ENCODE results near the gene LNP1. TPM values are rescaled to one million over a fixed set of nuclear protein-coding genes. Genes with fewer than 3 reads are reported as not detected.
"Not testable (repeated sequence)": the region's sequence is repeated elsewhere in the genome, so short reads cannot be mapped to it uniquely, and the experiment has no call there.

The LNP1 gene
- total RNA-seq, 1 donor from 2014 or later: 2.1 TPM

DNA sequence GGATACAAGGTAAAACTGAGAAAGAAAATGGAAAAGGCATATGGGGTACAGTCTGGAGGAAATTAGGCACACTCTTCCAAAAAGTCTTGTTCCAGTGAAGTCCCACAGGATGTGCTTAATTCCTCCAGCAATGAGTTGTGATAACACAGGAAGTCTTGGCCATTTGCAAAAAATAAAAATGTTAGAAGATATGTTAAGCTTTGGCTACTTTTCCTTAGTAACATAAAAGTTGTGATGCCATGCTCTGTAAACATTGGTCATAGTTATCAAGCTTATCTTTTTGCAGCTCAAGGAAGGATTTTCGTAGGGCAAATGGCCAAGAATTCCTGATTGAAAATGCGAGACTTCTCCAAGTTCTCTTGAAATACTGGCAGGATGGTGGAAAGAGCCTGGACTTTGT is 26.4 kb downstream of the LNP1 start:
- Mint-ChIP-seq H3K36me3 (ENCODE audit: low read depth) (no peaks in the 10 kb centered on the region), H3K27me3 (peaks cover 12% of the 10 kb centered on the region), H3K27ac (no peak overlapping the region), H3K4me3 (no peak overlapping the region), H3K9me3 (no peaks in the 10 kb centered on the region), H3K4me1 (no peaks in the 10 kb centered on the region)
- DNase-seq: no peak
- intact Hi-C loops (cut with micrococcal nuclease): no loop called here

DNA sequence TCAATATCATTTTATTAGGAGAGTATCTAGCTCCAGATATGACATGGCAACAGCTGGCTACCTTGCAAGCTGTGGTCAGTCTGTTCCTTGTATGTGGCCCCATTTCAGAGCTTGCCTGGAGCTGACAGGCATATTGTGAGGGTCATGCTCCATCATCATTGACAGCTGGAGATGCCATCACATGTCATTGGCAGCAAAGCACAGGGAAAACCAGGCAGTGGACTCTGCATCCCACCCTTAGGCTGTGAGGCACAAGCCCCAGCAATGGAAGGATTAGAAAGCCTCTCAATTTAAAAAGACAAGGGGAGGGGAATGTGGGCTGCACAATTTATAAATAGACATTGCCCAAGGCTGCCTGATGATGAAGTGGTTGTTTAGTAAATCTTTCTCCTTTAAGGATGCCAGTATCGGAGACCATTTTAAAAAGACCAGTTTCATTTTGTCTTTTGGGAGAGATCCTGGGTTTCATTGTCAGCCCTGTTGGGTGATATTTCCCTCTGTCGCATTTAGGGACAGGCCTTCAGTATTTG is 27.9 kb downstream of the LNP1 start:
- DNase-seq: no peak
- Mint-ChIP-seq H3K27me3 (peaks cover 10% of the 10 kb centered on the region), H3K27ac (no peak overlapping the region), H3K36me3 (ENCODE audit: low read depth) (no peaks in the 10 kb centered on the region), H3K9me3 (no peaks in the 10 kb centered on the region), H3K4me1 (no peaks in the 10 kb centered on the region), H3K4me3 (no peak overlapping the region)
- intact Hi-C loops (cut with micrococcal nuclease): no loop called here

GRCh38 chr3:100436951-100437350 is 35.6 kb downstream of the LNP1 start:
- Mint-ChIP-seq H3K27ac (no peak overlapping the region), H3K9me3 (peaks cover 5% of the 10 kb centered on the region), H3K27me3 (no peaks in the 10 kb centered on the region), H3K36me3 (ENCODE audit: low read depth) (no peaks in the 10 kb centered on the region), H3K4me1 (peaks cover 7% of the 10 kb centered on the region), H3K4me3 (no peak overlapping the region)
- intact Hi-C loops (cut with micrococcal nuclease): no loop called here
- DNase-seq: no peak

DNA sequence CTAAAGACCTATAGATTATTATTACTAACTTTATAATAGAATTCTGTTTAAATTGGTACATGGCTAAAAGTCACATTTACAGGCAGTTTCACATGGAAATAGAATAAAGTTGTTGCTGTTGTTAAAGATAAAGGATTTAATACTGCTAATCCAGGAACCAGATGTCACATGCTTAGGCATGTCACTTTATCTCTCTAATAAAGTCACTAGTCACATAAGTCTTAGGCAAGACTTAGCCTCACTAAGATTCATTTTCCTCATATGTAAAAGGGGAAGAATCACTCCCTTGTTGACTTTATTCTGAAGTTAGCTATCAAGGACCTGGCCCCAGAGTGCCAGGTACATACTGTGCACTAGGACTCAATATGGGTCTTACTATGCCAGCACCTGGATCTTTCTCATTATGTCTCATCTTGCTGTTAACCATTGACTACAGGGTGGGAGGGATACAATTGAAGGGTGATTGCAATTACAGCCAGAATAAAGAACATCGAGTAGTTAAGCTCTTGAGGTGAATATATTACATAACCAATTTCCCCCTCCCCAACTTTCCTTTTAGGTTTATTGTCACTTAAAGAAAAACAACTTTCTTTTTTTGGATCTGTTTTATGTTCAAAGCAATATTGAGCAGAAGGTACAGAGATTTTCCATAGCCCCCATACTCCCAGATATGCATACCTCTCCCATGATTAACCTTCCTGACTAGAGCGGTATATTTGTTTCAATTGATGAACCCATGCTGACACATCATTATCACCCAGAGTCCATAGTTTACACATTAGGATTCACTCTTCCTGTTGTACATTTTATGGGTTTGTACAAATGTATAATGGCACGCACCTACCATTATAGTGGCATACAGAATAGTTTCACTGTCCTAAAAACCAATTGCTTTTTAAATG is 36.6 kb downstream of the LNP1 start:
- Mint-ChIP-seq H3K4me3 (no peak overlapping the region), H3K36me3 (ENCODE audit: low read depth) (no peaks in the 10 kb centered on the region), H3K27me3 (no peaks in the 10 kb centered on the region), H3K27ac (no peak overlapping the region), H3K9me3 (peaks cover 5% of the 10 kb centered on the region), H3K4me1 (peaks cover 7% of the 10 kb centered on the region)
- DNase-seq: no peak
- intact Hi-C loops (cut with micrococcal nuclease): no loop called here

- intact Hi-C loops (cut with micrococcal nuclease): no loop called here
- H3K36me3 Mint-ChIP-seq (ENCODE audit: low read depth): no peaks in the 10 kb centered on the region
- H3K9me3 Mint-ChIP-seq: peaks cover 5% of the 10 kb centered on the region
- DNase-seq: no peak
- no peaks in the 10 kb centered on the region for H3K27me3 Mint-ChIP-seq
- H3K4me1 Mint-ChIP-seq: peaks cover 7% of the 10 kb centered on the region
- H3K4me3 Mint-ChIP-seq: no peak overlapping the region
- H3K27ac Mint-ChIP-seq: no peak overlapping the region
These were observed 37.3 kb downstream of the LNP1 start for GRCh38 chr3:100438623-100438974.

GRCh38 chr3:100440895-100441294 is 39.6 kb downstream of the LNP1 start:
- no peak overlapping the region for H3K27ac Mint-ChIP-seq
- peaks cover 7% of the 10 kb centered on the region for H3K4me1 Mint-ChIP-seq

DNA sequence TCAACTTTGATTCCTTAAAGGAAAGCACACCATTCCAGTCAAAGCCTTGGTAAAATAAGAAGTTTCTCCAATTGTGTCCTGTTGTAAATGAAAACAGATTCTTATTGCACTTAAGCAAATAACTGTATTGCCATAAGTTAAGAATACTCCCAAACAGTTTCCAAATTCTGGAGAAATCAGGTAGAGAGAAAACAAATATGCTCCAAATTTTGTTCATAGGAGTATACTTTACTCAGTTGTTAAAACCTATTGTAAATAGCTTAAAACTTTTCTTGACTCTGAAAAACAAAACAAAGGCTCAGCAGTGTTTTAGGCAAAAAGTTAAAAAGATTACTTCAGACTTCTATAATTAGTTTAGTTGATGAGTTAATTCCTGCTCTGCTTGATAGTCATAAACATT is 42.4 kb downstream of the LNP1 start:
- H3K27ac Mint-ChIP-seq: no peak overlapping the region
- H3K27me3 Mint-ChIP-seq: peaks cover 1% of the 10 kb centered on the region
- no peak for DNase-seq
- H3K36me3 Mint-ChIP-seq (ENCODE audit: low read depth): peaks cover 1% of the 10 kb centered on the region
- intact Hi-C loops (cut with micrococcal nuclease): no loop called here
- no peak overlapping the region for H3K4me3 Mint-ChIP-seq
- peaks cover 7% of the 10 kb centered on the region for H3K4me1 Mint-ChIP-seq
- peaks cover 10% of the 10 kb centered on the region for H3K9me3 Mint-ChIP-seq

More at GRCh38 chr3:100440895-100441294, 39.6 kb downstream of the LNP1 start:
- Mint-ChIP-seq H3K9me3 (peaks cover under 1% of the 10 kb centered on the region), H3K4me3 (peak overlapping the region; percentile 17), H3K27me3 (no peaks in the 10 kb centered on the region), H3K36me3 (ENCODE audit: low read depth) (no peaks in the 10 kb centered on the region)
- peak; percentile 64 for DNase-seq
- intact Hi-C loops (cut with micrococcal nuclease): no loop called here

DNA sequence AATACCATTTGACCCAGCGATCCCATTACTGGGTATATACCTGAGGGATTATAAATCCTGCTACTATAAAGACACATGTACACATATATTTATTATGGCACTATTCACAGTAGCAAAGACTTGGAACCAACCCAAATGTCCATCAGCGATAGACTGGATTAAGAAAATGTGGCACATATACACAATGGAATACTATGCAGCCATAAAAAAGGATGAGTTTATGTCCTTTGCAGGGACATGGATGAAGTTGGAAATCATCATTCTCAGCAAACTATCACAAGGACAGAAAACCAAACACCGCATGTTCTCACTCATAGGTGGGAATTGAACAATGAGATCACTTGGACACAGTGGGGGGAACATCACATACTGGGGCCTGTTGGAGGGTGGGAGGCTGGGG is 45.7 kb downstream of the LNP1 start:
- peaks cover 10% of the 10 kb centered on the region for H3K9me3 Mint-ChIP-seq
- intact Hi-C loops (cut with micrococcal nuclease); H3K36me3 Mint-ChIP-seq (ENCODE audit: low read depth); H3K27me3 Mint-ChIP-seq; H3K4me3 Mint-ChIP-seq; H3K4me1 Mint-ChIP-seq; H3K27ac Mint-ChIP-seq; DNase-seq: not testable (repeated sequence)

DNA sequence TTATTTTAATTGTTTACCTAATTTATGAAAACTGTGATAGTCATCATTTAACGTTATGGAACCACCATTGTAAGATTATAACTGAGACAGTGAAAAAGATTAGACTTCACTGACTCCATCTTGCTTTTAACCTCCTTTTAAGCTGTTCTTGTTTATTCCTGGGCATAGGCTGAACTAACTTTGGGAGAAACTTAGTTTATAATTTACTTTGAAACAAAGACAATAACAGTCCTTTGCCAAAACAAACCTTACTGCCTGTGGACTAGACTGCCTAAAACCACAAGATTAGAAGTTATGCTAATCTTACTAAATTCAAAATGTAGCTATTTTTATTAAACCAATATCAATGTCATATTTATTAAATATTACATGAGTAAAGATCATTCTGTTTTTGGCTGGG is 46.7 kb downstream of the LNP1 start:
- H3K9me3 Mint-ChIP-seq: peaks cover 10% of the 10 kb centered on the region
- intact Hi-C loops (cut with micrococcal nuclease): no loop called here
- H3K27me3 Mint-ChIP-seq: peaks cover 1% of the 10 kb centered on the region
- DNase-seq: no peak
- H3K36me3 Mint-ChIP-seq (ENCODE audit: low read depth): peaks cover 1% of the 10 kb centered on the region
- no peak overlapping the region for H3K4me3 Mint-ChIP-seq
- H3K27ac Mint-ChIP-seq: no peak overlapping the region
- H3K4me1 Mint-ChIP-seq: no peaks in the 10 kb centered on the region

- Mint-ChIP-seq H3K9me3 (peaks cover 10% of the 10 kb centered on the region), H3K27ac (no peak overlapping the region), H3K27me3 (peaks cover 1% of the 10 kb centered on the region), H3K4me3 (no peak overlapping the region), H3K36me3 (ENCODE audit: low read depth) (peaks cover 1% of the 10 kb centered on the region), H3K4me1 (no peaks in the 10 kb centered on the region)
- intact Hi-C loops (cut with micrococcal nuclease): no loop called here
- DNase-seq: no peak
These were observed 47.9 kb downstream of the LNP1 start for GRCh38 chr3:100449214-100449613.

GRCh38 chr3:100454677-100455076 is 53.3 kb downstream of the LNP1 start:
- peaks cover 1% of the 10 kb centered on the region for H3K27me3 Mint-ChIP-seq
- intact Hi-C loops (cut with micrococcal nuclease): no loop called here
- no peak for DNase-seq
- H3K36me3 Mint-ChIP-seq (ENCODE audit: low read depth): no peaks in the 10 kb centered on the region
- H3K4me1 Mint-ChIP-seq: peaks cover 5% of the 10 kb centered on the region
- no peak overlapping the region for H3K27ac Mint-ChIP-seq
- H3K9me3 Mint-ChIP-seq: no peaks in the 10 kb centered on the region
- H3K4me3 Mint-ChIP-seq: no peak overlapping the region

DNA sequence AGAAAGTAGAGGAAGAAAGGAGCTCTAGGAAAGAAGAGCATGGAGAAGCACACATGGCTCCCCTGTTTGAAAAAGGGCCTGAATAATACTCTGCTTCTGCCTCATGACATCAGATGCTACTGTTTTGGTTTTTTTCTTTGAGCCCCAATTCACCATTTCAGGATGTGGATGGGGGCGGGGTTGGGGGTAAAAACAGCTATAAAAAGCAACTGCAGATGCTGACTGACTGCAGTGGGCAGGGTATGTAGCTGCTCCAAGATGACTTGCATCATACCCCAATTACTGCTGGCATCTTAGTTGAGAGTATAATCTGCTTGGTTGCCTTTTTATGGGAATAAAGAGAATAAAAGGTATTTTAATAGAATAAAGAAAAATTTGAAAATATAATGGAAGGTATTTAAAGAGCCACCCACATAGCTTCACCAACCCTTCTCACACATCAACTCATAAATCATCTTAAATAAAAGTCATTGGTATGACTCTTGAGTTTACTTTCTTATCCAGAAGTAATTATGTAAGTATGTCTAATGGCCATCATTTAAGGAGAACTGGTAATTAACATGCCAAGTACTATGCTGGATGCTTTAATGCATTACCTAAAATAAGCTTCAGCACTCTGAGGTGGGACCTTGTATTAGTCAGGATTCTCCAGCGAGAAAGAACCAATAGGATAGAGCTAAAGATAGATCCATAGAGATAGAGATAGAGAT is 54.7 kb downstream of the LNP1 start:
- H3K36me3 Mint-ChIP-seq (ENCODE audit: low read depth): no peaks in the 10 kb centered on the region
- intact Hi-C loops (cut with micrococcal nuclease): no loop called here
- no peak for DNase-seq
- H3K27me3 Mint-ChIP-seq: peaks cover 1% of the 10 kb centered on the region
- H3K4me3 Mint-ChIP-seq: no peak overlapping the region
- no peak overlapping the region for H3K27ac Mint-ChIP-seq
- peaks cover 5% of the 10 kb centered on the region for H3K4me1 Mint-ChIP-seq
- no peaks in the 10 kb centered on the region for H3K9me3 Mint-ChIP-seq

DNA sequence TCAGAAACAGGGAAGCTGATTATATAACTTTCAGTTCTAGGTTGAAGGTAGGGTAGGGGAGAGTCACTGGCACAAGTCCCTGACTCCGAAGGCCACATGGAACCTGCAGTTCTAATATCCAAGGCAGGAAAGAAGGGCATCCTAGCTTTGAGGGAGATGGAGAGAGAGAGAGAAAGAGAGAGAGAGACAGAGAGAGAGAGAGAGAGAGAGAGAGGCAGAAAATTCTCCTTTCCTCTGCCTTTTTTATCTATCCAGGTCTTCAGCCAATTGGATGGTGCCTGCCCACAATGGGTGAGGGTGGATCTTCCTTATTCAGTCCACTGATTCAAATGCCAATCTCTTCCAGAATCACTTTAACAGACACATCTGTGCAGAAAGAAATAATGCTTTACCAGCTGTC is 55.4 kb downstream of the LNP1 start:
- no peak overlapping the region for H3K4me3 Mint-ChIP-seq
- intact Hi-C loops (cut with micrococcal nuclease): no loop called here
- no peak for DNase-seq
- H3K27ac Mint-ChIP-seq: no peak overlapping the region
- no peaks in the 10 kb centered on the region for H3K36me3 Mint-ChIP-seq (ENCODE audit: low read depth)
- H3K9me3 Mint-ChIP-seq: no peaks in the 10 kb centered on the region
- peaks cover 1% of the 10 kb centered on the region for H3K27me3 Mint-ChIP-seq
- H3K4me1 Mint-ChIP-seq: peaks cover 5% of the 10 kb centered on the region

- Mint-ChIP-seq H3K9me3 (no peaks in the 10 kb centered on the region), H3K36me3 (ENCODE audit: low read depth) (no peaks in the 10 kb centered on the region), H3K27ac (no peak overlapping the region), H3K4me1 (peaks cover 5% of the 10 kb centered on the region), H3K27me3 (peaks cover 1% of the 10 kb centered on the region), H3K4me3 (no peak overlapping the region)
- no peak for DNase-seq
- intact Hi-C loops (cut with micrococcal nuclease): no loop called here
These were observed 56.5 kb downstream of the LNP1 start for GRCh38 chr3:100457811-100458210.
